Subcutaneous abdominal adipose tissue (tissue), 5 donors: ENCODE data around the gene GPC5.

Experiments
- H3K27ac ChIP-seq: one replicate; pipeline ENCODE4 v1.7.0; 2013; ENCODE audit warnings: low read depth, mild to moderate bottlenecking, inconsistent platforms, low read length, moderate library complexity
- H3K27me3 ChIP-seq, 5 donors: one replicate each; pipeline ENCODE4 v1.7.0; 2013; ENCODE audit warnings: low read length in 5 of 5, inconsistent platforms in 1 of 5; ENCODE audit not compliant: control insufficient read depth in 5 of 5, insufficient read depth in 4 of 5
- H3K36me3 ChIP-seq, 5 donors: one replicate each; pipeline ENCODE4 v1.7.0; 2013; ENCODE audit warnings: low read length in 5 of 5; ENCODE audit not compliant: control insufficient read depth in 5 of 5, insufficient read depth in 5 of 5
- H3K4me1 ChIP-seq, 5 donors: one replicate each; pipeline ENCODE4 v1.7.0; 2013; ENCODE audit warnings: low read length in 5 of 5, mild to moderate bottlenecking in 3 of 5, moderate library complexity in 1 of 5; ENCODE audit not compliant: control insufficient read depth in 5 of 5, insufficient read depth in 5 of 5
- H3K4me3 ChIP-seq, 5 donors: one replicate each; pipeline ENCODE4 v1.7.0; 2013; ENCODE audit warnings: low read length in 5 of 5, low read depth in 1 of 5
- H3K9ac ChIP-seq, 5 donors: one replicate each; pipeline ENCODE4 v1.7.0; 2013; ENCODE audit warnings: low read length in 5 of 5, mild to moderate bottlenecking in 4 of 5, moderate library complexity in 3 of 5
- H3K9me3 ChIP-seq, 5 donors: one replicate each; pipeline ENCODE4 v1.7.0; 2013; ENCODE audit warnings: low read length in 5 of 5; ENCODE audit not compliant: control insufficient read depth in 5 of 5
- donor health status: healthy.
- donor health status: healthy.
- donor health status: healthy.
- donor health status: healthy.
- donor health status: healthy.

Gene GPC5

DNA sequence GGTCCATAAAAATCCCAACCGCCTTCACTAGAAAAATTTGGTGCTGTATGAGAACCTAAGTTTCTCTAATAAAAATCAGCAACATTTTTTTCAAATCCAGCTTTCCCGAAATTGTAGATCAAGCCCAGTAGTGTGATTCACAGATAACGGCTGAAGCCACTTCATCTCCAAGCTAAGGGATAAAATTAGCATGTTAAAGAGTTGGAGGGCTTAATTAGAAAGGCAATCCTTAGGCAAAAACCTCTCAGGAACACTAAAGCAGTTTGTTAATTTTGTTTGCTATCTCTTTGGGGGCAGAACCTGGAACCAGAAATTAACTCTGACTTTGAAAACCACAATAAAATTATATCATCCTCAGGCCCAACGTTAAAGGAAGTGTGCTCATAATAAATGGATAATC lies 820.2 kb downstream of the GPC5 start:
- H3K9ac ChIP-seq, result no peak overlapping the region
- no peaks in the 10 kb centered on the region for H3K27me3 ChIP-seq
- no peaks in the 10 kb centered on the region for H3K36me3 ChIP-seq
- no peaks in the 10 kb centered on the region for H3K4me1 ChIP-seq
- no peak overlapping the region for H3K27ac ChIP-seq
- no peaks in the 10 kb centered on the region for H3K9me3 ChIP-seq
- no peak overlapping the region for H3K4me3 ChIP-seq

DNA sequence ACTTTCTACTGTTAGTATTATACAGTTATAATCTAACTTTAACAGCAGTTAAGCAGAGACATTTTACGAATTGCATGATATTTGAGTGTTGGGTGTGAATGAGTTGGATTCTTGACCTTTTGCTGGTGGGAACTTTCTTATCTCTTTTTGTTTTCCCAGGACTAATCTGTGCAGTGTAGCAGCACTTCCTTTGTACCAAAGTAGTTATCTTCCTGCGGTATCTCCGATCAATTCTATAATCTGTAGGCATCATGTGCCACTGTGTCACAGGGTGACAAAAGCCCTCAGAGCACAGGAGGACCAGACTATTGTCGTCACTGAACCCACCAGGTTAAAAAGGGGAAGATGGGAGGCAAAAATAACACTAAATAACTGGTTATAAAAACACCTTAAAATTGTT lies 823.5 kb downstream of the GPC5 start:
- H3K4me1 ChIP-seq, result no peaks in the 10 kb centered on the region
- H3K9ac ChIP-seq, result no peak overlapping the region
- no peaks in the 10 kb centered on the region for H3K36me3 ChIP-seq
- H3K4me3 ChIP-seq, result no peak overlapping the region
- H3K27ac ChIP-seq, result no peak overlapping the region
- no peaks in the 10 kb centered on the region for H3K9me3 ChIP-seq
- no peaks in the 10 kb centered on the region for H3K27me3 ChIP-seq

DNA sequence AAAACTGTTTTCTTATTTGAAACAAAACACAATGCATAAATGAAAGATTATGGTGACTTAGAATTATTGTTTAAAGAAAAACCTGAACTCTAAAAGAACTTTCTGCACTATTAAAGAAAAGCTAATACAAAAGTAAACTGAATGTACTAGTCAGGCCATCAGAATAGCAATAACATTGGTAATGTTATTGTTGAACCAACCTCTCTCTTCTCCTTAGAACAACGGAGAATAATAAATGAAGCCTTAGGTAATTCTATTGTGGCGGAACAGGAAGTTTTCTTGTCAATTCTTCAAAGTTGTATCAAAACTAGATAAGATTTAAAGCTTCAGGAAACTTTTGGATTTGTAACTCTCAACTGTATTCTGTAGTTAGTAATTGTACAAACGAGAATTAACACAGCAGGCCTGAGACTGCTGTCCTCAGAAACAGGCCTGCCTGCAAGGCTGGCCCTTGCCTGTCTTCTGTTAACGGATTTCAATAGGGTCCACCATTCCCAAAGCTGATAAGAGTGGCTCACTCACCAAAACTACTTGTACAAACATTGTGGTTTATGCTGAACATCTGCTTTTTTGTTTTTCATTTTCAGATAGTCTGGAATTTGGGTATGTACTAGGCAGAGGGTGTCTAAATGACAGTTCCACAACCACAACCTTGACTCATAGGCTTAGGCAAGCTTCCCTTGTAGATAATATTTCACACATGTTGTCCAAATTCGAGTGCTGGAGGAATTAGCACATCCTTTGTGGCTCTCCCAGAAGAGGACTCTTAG lies 825.8 kb downstream of the GPC5 start:
- Histone ChIP-seq H3K27ac (no peak overlapping the region), H3K27me3 (no peaks in the 10 kb centered on the region), H3K36me3 (no peaks in the 10 kb centered on the region), H3K4me1 (no peaks in the 10 kb centered on the region), H3K4me3 (no peak overlapping the region), H3K9me3 (no peaks in the 10 kb centered on the region), H3K9ac (no peak overlapping the region)

DNA sequence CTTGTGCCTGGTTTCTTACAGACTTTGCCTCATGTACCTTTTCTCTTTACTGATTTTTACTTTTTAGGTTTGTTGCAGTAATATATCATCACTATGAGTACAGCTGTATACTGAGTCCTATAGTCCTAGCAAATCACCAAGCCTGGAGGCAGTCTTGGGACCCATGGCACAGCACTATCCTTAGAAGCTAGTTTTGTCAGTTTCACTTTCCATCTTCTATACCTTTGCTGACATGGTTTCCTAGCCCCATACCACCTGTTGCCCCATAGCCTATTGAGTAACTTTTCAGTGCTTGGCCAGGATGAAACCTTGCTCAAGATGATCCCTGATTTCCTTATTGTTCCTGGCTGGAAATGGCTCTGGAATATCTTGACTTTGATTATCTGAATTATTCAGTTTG lies 826.4 kb downstream of the GPC5 start:
- H3K27me3 ChIP-seq, result no peaks in the 10 kb centered on the region
- H3K36me3 ChIP-seq, result no peaks in the 10 kb centered on the region
- no peak overlapping the region for H3K27ac ChIP-seq
- H3K4me3 ChIP-seq, result no peak overlapping the region
- no peaks in the 10 kb centered on the region for H3K9me3 ChIP-seq
- no peak overlapping the region for H3K9ac ChIP-seq
- no peaks in the 10 kb centered on the region for H3K4me1 ChIP-seq

DNA sequence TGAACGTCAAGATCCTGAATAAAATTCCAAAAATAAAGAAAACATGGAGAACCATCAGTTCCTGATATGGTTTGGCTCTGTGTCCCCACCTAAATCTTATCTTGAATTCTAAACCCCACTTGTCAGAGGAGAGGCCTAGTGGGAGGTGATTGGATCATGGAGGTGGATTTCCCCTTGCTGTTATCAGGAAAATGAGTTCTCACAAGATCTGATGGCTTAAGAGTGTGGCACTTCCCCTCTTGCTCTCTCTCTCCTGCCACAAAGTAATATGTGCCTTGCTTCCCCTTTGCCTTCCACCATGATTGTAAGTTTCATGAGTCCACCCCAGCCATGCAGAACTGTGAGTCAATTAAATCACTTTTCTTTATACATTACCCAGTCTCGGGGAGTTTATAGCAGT lies 827.4 kb downstream of the GPC5 start:
- no peaks in the 10 kb centered on the region for H3K4me1 ChIP-seq
- no peak overlapping the region for H3K4me3 ChIP-seq
- H3K27me3 ChIP-seq, result no peaks in the 10 kb centered on the region
- H3K27ac ChIP-seq, result no peak overlapping the region
- no peak overlapping the region for H3K9ac ChIP-seq
- H3K36me3 ChIP-seq, result no peaks in the 10 kb centered on the region
- H3K9me3 ChIP-seq, result no peaks in the 10 kb centered on the region

DNA sequence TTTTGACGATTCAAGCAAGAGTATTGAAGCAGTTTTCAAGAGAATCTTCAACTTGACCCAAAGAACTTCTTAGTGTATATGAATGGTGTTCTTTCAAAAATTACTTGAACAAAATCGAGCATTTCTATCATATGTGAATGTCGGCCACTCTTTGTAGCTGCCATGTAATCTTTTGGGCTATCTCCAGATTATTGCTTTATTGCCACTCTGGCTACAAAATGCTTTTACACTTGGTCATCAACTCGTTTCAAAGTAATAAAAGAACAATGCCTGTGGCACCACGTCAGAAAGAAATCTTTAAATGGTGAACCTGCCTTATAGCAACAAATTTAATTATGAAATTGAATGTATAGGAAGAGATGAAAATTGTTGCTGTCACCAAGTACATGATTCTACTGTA lies 834.5 kb downstream of the GPC5 start:
- H3K27me3 ChIP-seq, result no peaks in the 10 kb centered on the region
- no peak overlapping the region for H3K27ac ChIP-seq
- no peaks in the 10 kb centered on the region for H3K36me3 ChIP-seq
- H3K4me3 ChIP-seq, result no peak overlapping the region
- no peaks in the 10 kb centered on the region for H3K9me3 ChIP-seq
- H3K4me1 ChIP-seq, result no peaks in the 10 kb centered on the region
- H3K9ac ChIP-seq, result no peak overlapping the region

DNA sequence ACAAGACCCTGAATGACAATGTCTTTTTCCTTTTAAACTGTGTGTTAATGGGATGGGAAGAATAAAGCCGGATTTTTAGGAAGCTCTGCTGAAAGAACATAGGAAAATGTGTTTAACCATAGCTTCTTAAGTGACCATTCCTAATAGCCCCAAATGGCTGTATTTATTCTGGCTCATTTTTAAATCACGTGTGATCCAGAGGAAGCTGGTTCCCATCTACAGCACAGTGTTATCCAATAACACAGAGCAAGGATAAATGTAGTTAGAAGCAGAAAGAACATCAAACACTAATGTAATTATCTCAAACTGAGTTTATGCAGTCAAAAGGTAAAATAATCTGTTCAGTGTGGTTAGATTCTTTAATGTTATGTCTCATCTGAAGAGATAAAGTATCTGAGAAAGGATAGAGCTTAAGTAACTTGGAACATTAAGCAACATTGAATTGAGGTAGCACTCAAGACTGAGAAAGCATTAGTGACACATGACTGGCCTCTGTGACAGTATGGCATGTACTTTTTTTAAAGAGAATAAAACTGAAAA lies 853.3 kb downstream of the GPC5 start:
- Histone ChIP-seq H3K27me3 (no peaks in the 10 kb centered on the region), H3K4me3 (no peak overlapping the region), H3K4me1 (peaks cover 0 to 17% (median 0%) of the 10 kb centered on the region in 5 donors), H3K27ac (no peak overlapping the region), H3K36me3 (no peaks in the 10 kb centered on the region), H3K9me3 (no peaks in the 10 kb centered on the region), H3K9ac (no peak overlapping the region)

DNA sequence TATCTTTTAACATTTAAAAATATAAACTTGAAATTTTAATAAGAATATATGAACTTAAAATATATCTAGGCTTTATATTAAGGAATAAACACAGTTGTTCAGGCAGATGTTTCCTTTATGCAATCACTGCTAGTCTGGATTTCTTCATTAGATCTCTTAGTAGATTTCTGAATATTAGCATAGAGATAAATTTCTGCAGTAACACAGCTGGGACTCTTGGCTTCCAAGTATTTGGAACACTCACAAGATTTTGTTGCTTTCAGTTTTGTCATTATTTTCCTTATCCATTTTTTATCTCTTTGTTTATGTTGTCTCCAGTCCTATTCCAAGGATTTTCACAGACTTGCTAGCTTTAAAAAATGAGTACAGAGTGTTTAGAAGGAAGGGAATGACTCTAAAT lies 857.1 kb downstream of the GPC5 start:
- no peak overlapping the region for H3K27ac ChIP-seq
- H3K4me1 ChIP-seq, result peaks cover 0 to 17% (median 0%) of the 10 kb centered on the region in 5 donors
- H3K27me3 ChIP-seq, result no peaks in the 10 kb centered on the region
- no peak overlapping the region for H3K4me3 ChIP-seq
- no peaks in the 10 kb centered on the region for H3K9me3 ChIP-seq
- H3K36me3 ChIP-seq, result no peaks in the 10 kb centered on the region
- H3K9ac ChIP-seq, result no peak overlapping the region

DNA sequence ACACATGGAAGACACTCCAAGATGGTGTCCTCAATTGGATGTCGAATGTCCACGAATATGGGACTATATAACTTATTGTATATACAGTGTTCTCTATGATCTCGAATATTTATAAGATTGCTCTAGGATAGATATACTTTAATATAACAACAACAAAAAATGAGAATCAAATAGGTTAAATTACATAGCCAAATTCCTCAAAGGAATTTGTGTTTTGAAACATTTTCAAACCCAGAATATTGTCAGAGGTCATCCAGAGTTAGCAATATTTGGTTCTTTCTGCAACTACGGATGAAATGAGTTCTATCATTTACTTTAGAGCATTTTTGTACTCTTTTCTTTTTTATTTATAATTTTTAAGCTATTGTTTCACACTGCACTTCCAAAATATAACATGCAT lies 857.8 kb downstream of the GPC5 start:
- no peak overlapping the region for H3K27ac ChIP-seq
- no peaks in the 10 kb centered on the region for H3K36me3 ChIP-seq
- no peaks in the 10 kb centered on the region for H3K9me3 ChIP-seq
- no peak overlapping the region for H3K9ac ChIP-seq
- no peaks in the 10 kb centered on the region for H3K27me3 ChIP-seq
- peaks cover 0 to 17% (median 0%) of the 10 kb centered on the region in 5 donors for H3K4me1 ChIP-seq
- H3K4me3 ChIP-seq, result no peak overlapping the region

DNA sequence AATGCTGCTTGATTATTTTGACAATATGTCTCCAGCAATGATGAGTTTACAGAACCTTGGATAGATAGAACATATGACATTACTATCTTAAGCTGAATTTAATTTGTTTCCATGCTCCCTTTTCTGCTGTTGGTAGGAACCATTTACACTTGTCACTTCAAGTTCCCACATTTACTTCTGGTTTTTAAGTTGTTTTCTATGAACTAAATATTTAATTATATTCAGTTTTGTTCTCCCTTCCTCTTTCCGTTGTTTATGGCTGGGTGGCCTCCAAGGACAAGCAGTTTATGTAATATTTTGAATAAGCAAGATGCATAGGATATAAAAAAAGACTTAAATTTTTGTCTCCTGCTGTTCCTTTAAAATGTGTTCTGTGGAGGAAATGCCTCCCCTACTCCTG lies 860.6 kb downstream of the GPC5 start:
- Histone ChIP-seq H3K9me3 (no peaks in the 10 kb centered on the region), H3K4me1 (peaks cover 0 to 14% (median 0%) of the 10 kb centered on the region in 5 donors), H3K4me3 (no peak overlapping the region), H3K27ac (no peak overlapping the region), H3K27me3 (no peaks in the 10 kb centered on the region), H3K36me3 (no peaks in the 10 kb centered on the region), H3K9ac (no peak overlapping the region)
